ENCODE data around the gene CLEC1A.

CLEC1A gene

DNA sequence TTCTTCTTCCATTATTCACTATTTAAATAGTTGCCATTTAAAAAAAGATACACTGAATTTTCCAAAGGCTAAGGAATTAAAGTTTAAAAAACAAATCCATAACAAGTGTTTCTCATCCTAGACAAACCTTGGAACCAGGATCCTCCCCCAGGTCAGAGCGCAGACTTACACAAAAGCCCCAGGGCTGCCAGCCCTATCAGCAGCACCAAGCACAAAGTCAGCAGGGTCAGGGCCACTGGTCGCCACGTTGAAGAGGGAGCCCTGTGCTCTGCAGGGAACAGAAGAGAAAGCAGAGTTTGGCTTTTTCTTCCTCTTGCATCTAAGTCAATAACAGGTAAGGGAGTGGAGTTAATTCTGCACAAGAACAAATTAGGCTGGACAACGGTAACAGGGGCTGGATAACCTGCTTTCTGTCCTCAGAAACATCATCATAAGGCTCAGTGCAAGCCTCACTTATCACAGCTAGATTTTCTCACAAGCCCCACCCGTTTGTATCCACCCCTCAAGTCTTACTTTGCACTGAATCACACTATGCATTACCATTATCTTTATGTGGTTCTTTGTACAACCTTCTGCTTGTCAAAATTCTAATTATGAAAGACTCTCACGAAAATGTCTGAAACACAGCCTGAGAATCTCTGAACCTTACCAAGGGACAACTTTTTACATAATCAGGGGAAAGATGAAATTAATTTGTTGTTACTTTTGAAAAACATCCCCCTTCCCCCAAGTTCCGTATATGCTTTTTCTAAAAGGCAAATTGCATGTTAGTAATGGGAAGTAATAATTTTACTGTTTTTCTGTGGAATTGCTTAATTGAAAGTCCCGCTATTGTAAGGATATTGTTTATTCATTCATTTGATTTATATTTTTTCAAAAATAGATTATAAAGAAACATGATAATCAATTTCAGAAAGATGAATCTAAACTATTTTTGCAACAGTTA lies 9.6 kb downstream of the CLEC1A start:
- TF ChIP-seq CTCF (IDR thresholded peaks at IDR 0.05; ENCODE audit: low read length, missing control alignments), result no peak

DNA sequence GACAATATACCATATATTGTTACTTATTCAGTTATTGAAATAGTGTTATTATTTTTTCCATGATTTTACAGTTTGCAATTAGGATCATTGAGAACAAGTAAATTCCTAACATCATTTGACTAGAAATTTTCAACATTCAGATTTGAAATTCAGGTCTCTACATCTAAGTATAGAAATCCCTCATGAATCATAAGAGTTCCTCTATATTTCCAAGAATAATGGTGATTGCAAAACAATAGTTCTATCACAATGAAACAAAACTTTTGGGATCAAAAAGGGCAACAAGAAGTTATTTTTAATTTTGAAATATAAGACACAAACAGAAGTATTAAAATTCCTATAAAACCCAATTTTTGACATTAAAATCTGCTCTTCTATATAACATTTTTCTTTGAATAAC lies 10.8 kb downstream of the CLEC1A start:
- TF ChIP-seq CTCF (IDR thresholded peaks at IDR 0.05; ENCODE audit: low read length, missing control alignments), result no peak
- no peak for DNase-seq (ENCODE audit: low read depth)
- no peak overlapping the region for H3K4me3 ChIP-seq (replicated peaks; ENCODE audit: low read depth, low read length)

More for the DNA sequence above, 9.6 kb downstream of the CLEC1A start:
- no peak overlapping the region for H3K4me3 ChIP-seq (replicated peaks; ENCODE audit: low read depth, low read length)
- no peak for DNase-seq (ENCODE audit: low read depth)

DNA sequence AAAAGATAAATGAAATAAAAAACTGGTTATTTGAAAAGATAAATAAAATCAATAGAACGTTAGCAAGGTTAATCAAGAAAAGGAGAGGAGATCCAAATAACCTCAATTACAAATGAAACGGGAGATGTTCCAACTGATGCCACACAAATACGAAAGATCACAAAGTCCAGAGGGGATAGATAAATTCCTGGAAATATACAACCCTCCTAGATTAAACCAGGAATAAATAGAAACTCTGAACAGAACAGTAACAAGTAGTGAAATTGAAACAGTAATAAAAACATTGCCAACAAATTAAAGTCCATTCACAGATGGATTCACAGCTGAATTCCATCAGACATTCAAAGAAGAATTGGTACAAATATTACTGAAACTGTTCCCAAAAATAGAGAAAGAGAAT lies 12.4 kb downstream of the CLEC1A start:
- DNase-seq (ENCODE audit: low read depth), result no peak
- TF ChIP-seq CTCF (IDR thresholded peaks at IDR 0.05; ENCODE audit: low read length, missing control alignments), result no peak

GRCh38 chr12:10084733-10085132 lies 14.1 kb downstream of the CLEC1A start:
- DNase-seq (ENCODE audit: low read depth), result no peak
- no peak overlapping the region for H3K4me3 ChIP-seq (replicated peaks; ENCODE audit: low read depth, low read length)
- TF ChIP-seq CTCF (IDR thresholded peaks at IDR 0.05; ENCODE audit: low read length, missing control alignments), result no peak

More for the DNA sequence above, 12.4 kb downstream of the CLEC1A start:
- H3K4me3 ChIP-seq (replicated peaks; ENCODE audit: low read depth, low read length), result no peak overlapping the region

DNA sequence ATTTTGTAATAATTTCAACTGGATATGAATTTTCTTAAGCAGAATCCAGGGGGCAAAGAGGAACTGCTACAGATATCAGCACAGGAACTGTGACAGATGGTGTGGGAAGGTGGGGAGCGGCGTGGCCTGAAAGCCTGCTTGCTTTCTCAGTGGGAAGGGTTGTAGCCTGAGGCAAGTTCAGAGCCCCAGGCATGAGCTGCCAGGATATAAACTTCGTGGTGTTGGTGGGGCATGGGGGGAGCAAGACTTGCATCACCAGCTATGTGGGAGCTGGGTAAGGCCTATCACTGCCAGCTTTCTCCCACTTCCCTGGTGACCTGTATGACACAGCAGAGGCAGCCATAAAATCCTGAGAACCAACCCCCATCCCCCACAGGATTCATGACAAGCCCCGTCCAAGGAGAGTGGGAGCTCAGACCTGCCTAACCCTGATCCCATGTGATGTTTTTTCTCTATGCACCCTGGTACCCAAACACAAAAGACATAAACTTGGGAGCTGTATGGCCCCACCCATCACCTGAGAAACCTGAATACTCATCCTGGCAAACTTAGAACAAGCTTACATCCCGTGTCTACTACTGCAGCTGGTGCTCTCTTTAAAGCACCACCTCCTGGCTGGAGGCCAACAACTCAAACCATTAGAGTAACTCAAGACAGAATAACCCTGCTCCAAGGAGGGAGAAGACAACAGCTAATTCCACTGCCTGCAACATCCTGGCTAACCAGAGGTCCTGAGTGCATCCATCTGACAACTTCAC lies 16.5 kb downstream of the CLEC1A start:
- TF ChIP-seq CTCF (IDR thresholded peaks at IDR 0.05; ENCODE audit: low read length, missing control alignments), result no peak
- no peak overlapping the region for H3K4me3 ChIP-seq (replicated peaks; ENCODE audit: low read depth, low read length)
- DNase-seq (ENCODE audit: low read depth), result no peak

- no peak for DNase-seq (ENCODE audit: low read depth)
- no peak for TF ChIP-seq CTCF (IDR thresholded peaks at IDR 0.05; ENCODE audit: low read length, missing control alignments)
- H3K4me3 ChIP-seq (replicated peaks; ENCODE audit: low read depth, low read length), result no peak overlapping the region
Observed at GRCh38 chr12:10075451-10075850, 23.3 kb downstream of the CLEC1A start.
